Inflammatory macrophage treated with lipopolysaccharide for 1 hour (primary cell): ENCODE results near the gene KLHL22.
A peak's percentile ranks its signal among the peaks of the same experiment; 100 is the strongest.
"Not testable (repeated sequence)": the region's sequence is repeated elsewhere in the genome, so short reads cannot be mapped to it uniquely, and the experiment has no call there.

ENCODE experiments used
- DNase-seq, 2 donors: peaks; one replicate each; pipeline ENCODE4 v3.0.0-alpha.2; 2020 to 2022

The KLHL22 gene

GRCh38 chr22:20499769-20500168 lies 4.2 kb upstream of the KLHL22 start:
- DNase-seq: no peak

- no peak for DNase-seq
Observed at GRCh38 chr22:20498913-20499312, 3.3 kb upstream of the KLHL22 start.

- DNase-seq: no peak
Observed at GRCh38 chr22:20497426-20497825, 1.8 kb upstream of the KLHL22 start.

DNA sequence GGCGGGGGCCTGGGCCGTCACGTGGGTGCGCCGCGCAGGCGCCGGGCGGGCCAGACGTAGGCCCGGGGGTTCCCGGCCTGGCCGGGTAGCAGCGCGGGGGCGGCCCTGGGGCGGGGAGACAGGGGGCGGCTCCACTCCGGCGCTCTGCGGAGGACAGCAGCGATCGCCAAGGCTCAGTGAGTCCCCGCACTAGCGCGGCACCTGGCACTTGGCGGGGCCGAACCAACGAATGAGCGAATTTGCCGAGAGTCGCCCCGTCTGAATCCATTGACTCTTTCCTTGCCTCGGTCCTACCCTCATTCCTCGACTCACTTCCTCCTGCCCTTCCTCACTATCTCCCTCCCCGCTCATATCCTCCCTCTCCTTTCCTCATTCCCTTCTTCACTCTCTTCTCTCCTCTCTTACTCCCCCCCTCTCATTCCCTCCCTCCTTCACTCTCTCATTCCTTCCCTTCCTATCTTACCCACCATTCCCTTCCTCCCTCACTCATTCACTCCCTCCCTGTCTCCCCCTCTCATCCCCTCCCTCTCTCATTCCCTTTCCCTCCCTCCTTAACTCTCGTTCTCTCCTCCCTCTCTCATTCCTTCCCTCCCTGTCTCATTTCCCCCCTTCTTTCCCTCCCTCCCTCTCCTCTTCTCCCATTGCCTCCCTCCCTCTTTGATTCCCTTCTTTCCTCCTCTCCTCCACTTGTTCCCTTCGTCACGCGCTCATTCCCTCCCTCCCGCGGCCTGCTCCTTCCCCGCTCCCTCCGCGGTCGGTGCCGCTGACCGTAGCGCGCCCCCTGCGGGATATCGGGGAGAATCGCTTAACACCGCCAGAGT lies 476 bp upstream of the KLHL22 start:
- DNase-seq: peak; percentile 92 to 94

GRCh38 chr22:20491346-20491745 lies 4.2 kb downstream of the KLHL22 start:
- DNase-seq: no peak

DNA sequence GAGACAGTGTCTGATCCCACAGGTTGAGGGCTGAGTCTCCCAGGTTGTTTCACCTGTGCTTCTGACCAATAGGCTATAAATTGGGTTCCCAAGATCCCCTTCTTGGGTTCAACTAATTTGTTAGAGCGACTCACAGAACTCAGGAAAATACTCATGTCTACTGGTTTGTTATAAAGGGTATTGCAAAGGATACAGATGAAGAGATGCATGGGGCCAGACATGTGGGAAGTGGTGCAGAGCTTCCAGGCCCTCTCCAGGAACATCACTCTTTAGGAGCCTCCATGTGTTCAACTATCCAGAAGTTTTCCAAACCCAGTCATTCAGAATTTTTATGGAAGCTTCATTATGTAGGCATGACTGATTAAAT lies 4.7 kb downstream of the KLHL22 start:
- no peak for DNase-seq

GRCh38 chr22:20490183-20490940 lies 5.2 kb downstream of the KLHL22 start:
- no peak for DNase-seq

GRCh38 chr22:20488946-20489345 lies 6.6 kb downstream of the KLHL22 start:
- no peak for DNase-seq

- no peak for DNase-seq
Observed at GRCh38 chr22:20487715-20488114, 7.9 kb downstream of the KLHL22 start.

DNA sequence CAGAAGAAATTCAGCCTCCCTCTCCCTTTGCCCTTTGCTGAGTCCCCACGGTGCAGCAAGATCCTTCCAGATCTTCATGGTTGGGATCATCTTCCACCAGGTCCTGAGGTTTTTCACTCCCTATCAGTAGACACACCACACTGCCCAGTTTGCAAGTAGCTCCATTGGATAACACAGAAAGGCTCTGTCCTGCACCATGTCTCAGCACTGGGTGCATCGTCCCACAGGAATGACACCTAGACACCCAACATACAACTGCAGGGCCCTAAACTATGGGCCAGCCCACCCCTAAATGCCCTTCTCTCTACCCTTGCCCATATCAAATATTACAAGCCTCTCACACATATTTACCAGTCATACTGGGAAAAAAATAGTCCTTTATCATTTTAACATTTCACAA lies 9.4 kb downstream of the KLHL22 start:
- no peak for DNase-seq

DNA sequence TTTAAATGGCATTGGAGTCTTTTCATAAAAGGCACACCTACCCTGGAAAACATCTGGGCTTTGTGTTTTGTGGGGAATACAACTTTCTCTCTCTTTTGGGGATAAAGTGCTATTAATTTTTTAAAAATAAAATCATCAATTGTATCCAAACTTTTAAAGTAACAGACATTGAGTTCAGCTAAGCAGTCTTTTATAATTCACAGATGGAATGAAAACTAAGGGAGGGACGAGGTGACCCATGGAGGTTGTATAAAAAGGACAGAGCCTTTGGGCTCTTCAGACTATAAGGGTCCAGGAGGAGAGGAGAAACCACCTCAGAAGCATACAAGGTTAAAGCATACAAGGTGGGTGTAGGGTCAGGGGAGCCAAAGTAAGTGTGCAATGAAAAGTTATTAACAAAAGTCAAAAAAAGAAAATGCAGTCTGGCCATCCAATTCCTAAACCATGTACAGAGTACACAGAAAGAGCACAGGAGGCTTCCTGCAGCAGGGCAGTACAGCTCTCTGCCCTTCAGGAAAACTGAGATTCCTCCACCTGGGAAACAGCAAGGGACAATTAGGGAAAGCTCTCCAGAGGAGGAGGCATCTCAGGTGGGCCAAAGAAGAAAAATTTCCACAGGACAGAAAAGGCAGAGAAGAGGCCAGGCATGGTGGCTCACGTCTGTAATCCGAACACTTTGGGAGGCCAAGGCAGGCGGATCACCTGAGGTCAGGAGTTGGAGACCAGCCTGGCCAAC lies 10.5 kb downstream of the KLHL22 start:
- DNase-seq: no peak

DNA sequence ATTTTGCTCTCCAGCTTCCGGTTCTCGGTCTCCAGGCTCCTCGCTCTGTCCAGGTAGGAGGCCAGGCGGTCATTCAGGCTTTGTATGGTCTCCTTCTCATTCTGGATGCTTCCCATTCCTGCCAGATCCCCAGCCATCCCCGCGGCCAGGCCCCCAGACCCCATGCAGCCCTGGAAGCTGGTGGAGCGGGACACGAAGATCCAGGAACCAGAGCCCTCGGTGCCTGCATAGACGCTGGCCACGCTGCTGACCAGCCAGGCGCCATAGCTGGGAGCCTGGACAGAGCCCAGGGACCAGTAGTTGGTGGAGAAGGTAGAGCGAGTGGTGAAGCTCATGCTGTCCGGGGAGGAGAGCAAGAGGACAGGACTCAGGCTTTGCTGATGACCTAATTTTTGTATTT lies 11.8 kb downstream of the KLHL22 start:
- no peak for DNase-seq

- not testable (repeated sequence) for DNase-seq
Observed at GRCh38 chr22:20483143-20483506, 12.5 kb downstream of the KLHL22 start.

GRCh38 chr22:20479612-20480196 lies 15.9 kb downstream of the KLHL22 start:
- no peak for DNase-seq

- DNase-seq: not testable (repeated sequence)
Observed at GRCh38 chr22:20478059-20478458, 17.5 kb downstream of the KLHL22 start.

GRCh38 chr22:20475569-20475968 lies 20.0 kb downstream of the KLHL22 start:
- not testable (repeated sequence) for DNase-seq

DNA sequence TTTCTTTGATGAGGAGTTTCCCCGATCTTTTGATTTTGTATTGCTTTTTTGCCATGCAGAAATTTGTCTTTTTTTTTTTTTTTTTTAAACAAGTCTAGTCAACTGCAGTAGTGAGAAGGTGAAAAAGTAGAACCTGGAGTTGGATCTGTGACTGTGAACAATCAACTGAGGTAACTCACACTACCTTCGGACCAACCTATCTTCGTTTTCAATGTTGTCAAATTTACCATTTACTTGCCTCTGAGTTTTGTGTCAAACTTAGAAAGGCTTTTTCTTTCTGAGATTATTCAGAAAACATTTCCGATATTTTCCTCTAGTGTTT lies 20.5 kb downstream of the KLHL22 start:
- DNase-seq: no peak

- DNase-seq: no peak
Observed at GRCh38 chr22:20472629-20473442, 22.8 kb downstream of the KLHL22 start.

DNA sequence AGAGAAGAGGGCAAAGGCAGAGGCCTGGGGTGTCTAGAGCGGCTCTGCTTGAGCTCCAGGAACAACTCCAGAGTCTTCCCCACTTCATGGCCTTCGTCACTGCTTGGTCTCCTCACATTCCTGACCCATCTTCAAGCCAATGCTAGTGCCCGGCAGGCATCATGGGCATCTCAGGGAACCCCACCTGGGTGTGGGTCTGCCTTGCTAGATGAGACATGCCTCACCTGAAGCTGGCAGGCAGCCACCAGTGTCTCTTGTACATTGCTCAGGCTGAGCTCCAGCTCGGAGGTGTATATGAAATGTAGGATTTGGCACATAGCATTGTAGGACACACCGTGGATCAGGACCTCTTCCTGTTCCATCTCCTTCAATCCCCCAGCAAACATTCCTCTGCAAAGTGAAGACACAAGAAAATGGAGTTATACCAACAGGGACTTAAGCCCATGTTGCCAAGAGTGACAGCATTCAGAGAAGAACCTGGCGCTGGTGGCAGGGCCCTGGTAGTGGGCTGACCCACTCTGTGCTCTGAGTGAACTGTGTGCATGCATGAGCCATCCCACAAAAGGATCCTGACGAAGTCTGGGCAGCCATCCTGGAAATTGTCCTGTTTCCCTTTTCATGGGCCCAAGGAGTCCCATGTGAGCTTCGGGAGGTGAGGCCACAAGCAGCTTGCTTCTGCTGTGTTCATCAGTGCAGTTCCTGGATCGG lies 24.3 kb downstream of the KLHL22 start:
- no peak for DNase-seq

- not testable (repeated sequence) for DNase-seq
Observed at GRCh38 chr22:20470525-20470924, 25.1 kb downstream of the KLHL22 start.

GRCh38 chr22:20469110-20469868 lies 26.3 kb downstream of the KLHL22 start:
- DNase-seq: no peak
